22Rv1 (cell line): ENCODE results near the gene GNAS.
A peak's percentile ranks its signal among the peaks of the same experiment; 100 is the strongest.

ENCODE experiments used
- CTCF ChIP-seq: fragments of 450-650 bp; IDR thresholded peaks from 2 replicates; pipeline ENCODE4 v1.5.1; 2017; ENCODE audit warnings: mild to moderate bottlenecking
- ZFX ChIP-seq: fragments of 450-650 bp; IDR thresholded peaks from 2 replicates; pipeline ENCODE4 v1.6.1; 2017; ENCODE audit warnings: antibody characterized with exemption, borderline replicate concordance

GRCh38 chr20:58880994-58881752 is 28.7 kb downstream of the GNAS start:
- TF ChIP-seq CTCF (0 out of 2 replicates have a peak, but pooled peaks have one; percentile 28), ZFX (no peak)
